ENCODE results near the gene MALRD1.

Gene MALRD1

DNA sequence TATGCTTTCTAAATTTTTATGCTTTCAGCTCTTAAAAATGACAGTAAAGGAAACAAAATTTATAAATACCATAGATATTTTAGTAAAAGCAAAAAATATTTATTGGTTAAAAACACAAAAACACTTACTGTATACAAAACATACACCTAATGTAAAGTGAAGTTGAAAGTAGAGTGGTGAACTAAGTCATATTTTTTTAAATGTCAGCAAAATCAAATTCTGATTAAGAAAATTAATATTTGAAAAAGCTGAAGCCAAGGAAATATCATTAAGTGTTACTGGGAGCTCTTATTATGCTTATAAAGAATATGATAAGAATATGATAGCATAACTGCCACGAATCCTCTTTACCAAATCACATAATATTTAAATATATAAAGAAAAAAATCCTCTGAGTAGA is 702.4 kb downstream of the MALRD1 start:
- TF ChIP-seq, protein P1, sequence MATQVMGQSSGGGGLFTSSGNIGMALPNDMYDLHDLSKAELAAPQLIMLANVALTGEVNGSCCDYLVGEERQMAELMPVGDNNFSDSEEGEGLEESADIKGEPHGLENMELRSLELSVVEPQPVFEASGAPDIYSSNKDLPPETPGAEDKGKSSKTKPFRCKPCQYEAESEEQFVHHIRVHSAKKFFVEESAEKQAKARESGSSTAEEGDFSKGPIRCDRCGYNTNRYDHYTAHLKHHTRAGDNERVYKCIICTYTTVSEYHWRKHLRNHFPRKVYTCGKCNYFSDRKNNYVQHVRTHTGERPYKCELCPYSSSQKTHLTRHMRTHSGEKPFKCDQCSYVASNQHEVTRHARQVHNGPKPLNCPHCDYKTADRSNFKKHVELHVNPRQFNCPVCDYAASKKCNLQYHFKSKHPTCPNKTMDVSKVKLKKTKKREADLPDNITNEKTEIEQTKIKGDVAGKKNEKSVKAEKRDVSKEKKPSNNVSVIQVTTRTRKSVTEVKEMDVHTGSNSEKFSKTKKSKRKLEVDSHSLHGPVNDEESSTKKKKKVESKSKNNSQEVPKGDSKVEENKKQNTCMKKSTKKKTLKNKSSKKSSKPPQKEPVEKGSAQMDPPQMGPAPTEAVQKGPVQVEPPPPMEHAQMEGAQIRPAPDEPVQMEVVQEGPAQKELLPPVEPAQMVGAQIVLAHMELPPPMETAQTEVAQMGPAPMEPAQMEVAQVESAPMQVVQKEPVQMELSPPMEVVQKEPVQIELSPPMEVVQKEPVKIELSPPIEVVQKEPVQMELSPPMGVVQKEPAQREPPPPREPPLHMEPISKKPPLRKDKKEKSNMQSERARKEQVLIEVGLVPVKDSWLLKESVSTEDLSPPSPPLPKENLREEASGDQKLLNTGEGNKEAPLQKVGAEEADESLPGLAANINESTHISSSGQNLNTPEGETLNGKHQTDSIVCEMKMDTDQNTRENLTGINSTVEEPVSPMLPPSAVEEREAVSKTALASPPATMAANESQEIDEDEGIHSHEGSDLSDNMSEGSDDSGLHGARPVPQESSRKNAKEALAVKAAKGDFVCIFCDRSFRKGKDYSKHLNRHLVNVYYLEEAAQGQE (IDR thresholded peaks at IDR 0.05; ENCODE audit: insufficient read depth in 1 of 2, low read depth in 2 of 2, low read length in 2 of 2), result no peak
- no peak for TF ChIP-seq POLR2AphosphoS5 (IDR thresholded peaks at IDR 0.05; ENCODE audit: low read depth, low read length)
- TF ChIP-seq SIN3A (IDR thresholded peaks at IDR 0.05; ENCODE audit: borderline replicate concordance, insufficient read depth, low read length), result no peak
- TF ChIP-seq FOXP2 (optimal IDR thresholded peaks at IDR 0.05; ENCODE audit: borderline replicate concordance, extremely low read depth, extremely low read length, insufficient read depth), result no peak
- TF ChIP-seq TAF1 (IDR thresholded peaks at IDR 0.05; ENCODE audit: borderline replicate concordance, insufficient read depth, low read length), result no peak

DNA sequence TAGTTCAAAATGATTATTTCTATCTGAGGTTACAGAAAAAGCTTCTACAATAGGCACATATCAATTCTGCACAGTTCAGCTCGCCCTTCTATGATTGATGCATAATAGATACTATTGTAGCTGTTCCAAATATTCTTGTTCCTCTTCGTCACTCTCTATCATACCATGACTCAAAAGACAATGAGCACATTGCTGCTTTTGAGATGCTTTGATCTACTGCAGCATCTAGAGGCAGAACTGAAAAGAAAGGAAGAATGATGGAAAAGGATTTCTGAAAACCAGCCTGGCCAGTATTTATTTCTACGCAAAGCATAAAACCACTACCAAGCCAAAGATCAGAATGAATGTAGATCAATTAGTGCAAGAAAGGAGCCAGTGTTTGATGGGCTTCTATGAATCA is 708.3 kb downstream of the MALRD1 start:
- TF ChIP-seq, protein P1 (IDR thresholded peaks at IDR 0.05; ENCODE audit: insufficient read depth in 1 of 2, low read depth in 2 of 2, low read length in 2 of 2), result no peak
- TF ChIP-seq POLR2AphosphoS5 (IDR thresholded peaks at IDR 0.05; ENCODE audit: low read depth, low read length) (no peak), TAF1 (IDR thresholded peaks at IDR 0.05; ENCODE audit: borderline replicate concordance, insufficient read depth, low read length) (no peak), SIN3A (IDR thresholded peaks at IDR 0.05; ENCODE audit: borderline replicate concordance, insufficient read depth, low read length) (no peak), FOXP2 (optimal IDR thresholded peaks at IDR 0.05; ENCODE audit: borderline replicate concordance, extremely low read depth, extremely low read length, insufficient read depth) (no peak)

DNA sequence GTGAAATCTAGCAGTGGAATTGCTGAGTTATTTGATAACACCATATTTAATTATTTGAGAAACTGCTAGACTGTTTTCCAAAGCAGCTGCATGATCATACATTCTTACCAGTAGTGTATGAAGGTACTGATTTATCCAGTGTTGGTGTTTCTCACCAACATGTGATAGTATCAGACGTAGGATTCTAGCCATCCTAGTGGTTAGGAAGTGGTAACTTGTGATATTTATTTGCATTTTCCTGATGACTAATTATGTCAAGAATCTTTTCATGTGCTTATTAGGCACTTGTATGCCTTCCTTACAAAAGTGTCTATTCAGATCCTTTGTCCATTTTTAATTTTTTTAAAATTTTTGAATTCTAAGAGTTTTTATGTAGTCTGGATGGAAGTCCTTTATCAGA is 713.4 kb downstream of the MALRD1 start:
- TF ChIP-seq, protein P1 (IDR thresholded peaks at IDR 0.05; ENCODE audit: insufficient read depth in 1 of 2, low read depth in 2 of 2, low read length in 2 of 2), result no peak
- no peak for TF ChIP-seq POLR2AphosphoS5 (IDR thresholded peaks at IDR 0.05; ENCODE audit: low read depth, low read length)
- TF ChIP-seq TAF1 (IDR thresholded peaks at IDR 0.05; ENCODE audit: borderline replicate concordance, insufficient read depth, low read length), result no peak
- no peak for TF ChIP-seq FOXP2 (optimal IDR thresholded peaks at IDR 0.05; ENCODE audit: borderline replicate concordance, extremely low read depth, extremely low read length, insufficient read depth)
- TF ChIP-seq SIN3A (IDR thresholded peaks at IDR 0.05; ENCODE audit: borderline replicate concordance, insufficient read depth, low read length), result no peak

DNA sequence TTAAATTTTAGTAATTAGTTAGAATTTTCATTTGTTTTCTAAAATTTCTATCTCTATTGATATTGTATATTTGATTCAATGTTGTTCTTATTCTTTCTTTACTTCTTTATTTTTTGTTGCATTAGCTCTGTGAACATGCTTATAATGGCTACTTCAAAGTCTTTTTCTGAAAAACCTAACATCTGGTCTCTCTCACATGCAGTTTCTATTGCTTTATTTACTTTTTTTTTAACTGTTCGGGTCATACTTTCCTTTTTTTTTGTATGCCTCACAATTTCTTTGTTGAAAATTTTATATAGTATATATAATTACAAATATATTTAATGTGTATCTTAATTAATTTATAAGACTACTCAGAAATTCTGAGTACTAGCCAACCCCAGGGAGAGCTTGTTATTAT is 715.5 kb downstream of the MALRD1 start:
- TF ChIP-seq, protein P1 (IDR thresholded peaks at IDR 0.05; ENCODE audit: insufficient read depth in 1 of 2, low read depth in 2 of 2, low read length in 2 of 2), result no peak
- TF ChIP-seq FOXP2 (optimal IDR thresholded peaks at IDR 0.05; ENCODE audit: borderline replicate concordance, extremely low read depth, extremely low read length, insufficient read depth) (no peak), SIN3A (IDR thresholded peaks at IDR 0.05; ENCODE audit: borderline replicate concordance, insufficient read depth, low read length) (no peak), TAF1 (IDR thresholded peaks at IDR 0.05; ENCODE audit: borderline replicate concordance, insufficient read depth, low read length) (no peak), POLR2AphosphoS5 (IDR thresholded peaks at IDR 0.05; ENCODE audit: low read depth, low read length) (no peak)

DNA sequence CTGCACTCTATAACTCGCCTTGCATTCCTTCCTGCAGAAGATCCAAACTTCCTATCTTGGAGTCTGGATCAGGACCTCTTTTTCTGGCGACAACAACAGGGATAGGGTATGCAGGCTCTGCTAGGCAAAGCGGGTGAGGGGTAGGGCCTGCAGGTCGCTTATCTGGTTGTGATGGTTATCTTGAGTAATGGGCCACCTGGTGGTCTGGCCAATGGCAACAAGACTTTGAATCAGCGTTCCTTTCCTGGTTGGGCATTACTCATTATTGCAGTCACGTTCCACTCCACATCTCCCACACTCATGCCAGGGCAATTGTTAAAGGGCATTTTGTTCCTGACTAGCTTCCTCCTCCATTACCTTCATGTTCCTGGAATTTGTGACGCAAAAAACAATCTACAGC is 719.3 kb downstream of the MALRD1 start:
- no peak for TF ChIP-seq POLR2AphosphoS5 (IDR thresholded peaks at IDR 0.05; ENCODE audit: low read depth, low read length)
- TF ChIP-seq, protein P1 (IDR thresholded peaks at IDR 0.05; ENCODE audit: insufficient read depth in 1 of 2, low read depth in 2 of 2, low read length in 2 of 2), result no peak
- TF ChIP-seq TAF1 (IDR thresholded peaks at IDR 0.05; ENCODE audit: borderline replicate concordance, insufficient read depth, low read length), result no peak
- no peak for TF ChIP-seq SIN3A (IDR thresholded peaks at IDR 0.05; ENCODE audit: borderline replicate concordance, insufficient read depth, low read length)
- TF ChIP-seq FOXP2 (optimal IDR thresholded peaks at IDR 0.05; ENCODE audit: borderline replicate concordance, extremely low read depth, extremely low read length, insufficient read depth), result no peak

All from PFSK-1 (cell line).